SK-N-SH (cell line): ENCODE results near the gene HOXD13. TPM values are rescaled to one million over a fixed set of nuclear protein-coding genes. Genes with fewer than 3 reads are reported as not detected.

Experiments used
- CTCF ChIA-PET: fragments of 300-600, 350-600 bp; formaldehyde crosslinking; extraction: SDS; loops from one replicate; lab custom pipeline; 2021; lab: Yijun Ruan, JAX
- POLR2A ChIA-PET: fragments of 350-600 bp; sonication (Branson Sonifier 250); formaldehyde crosslinking; extraction: SDS; loops from one replicate; lab custom pipeline; 2020; ENCODE audit warnings: antibody characterized with exemption, inconsistent platforms; lab: Yijun Ruan, JAX
- DNase-seq: peaks from one replicate; pipeline ENCODE4 v3.0.0; 2012
- H2AFZ ChIP-seq: fragments of 200-600 bp; sonication (generic); 2 replicates; pipeline ENCODE4 v1.8.1; 2016; ENCODE audit warnings: antibody characterized with exemption, mild to moderate bottlenecking, low read depth
- H3F3A ChIP-seq: fragments of 200-600 bp; sonication (generic); replicated peaks from 2 replicates; pipeline ENCODE3; 2016; ENCODE audit warnings: antibody characterized with exemption, mild to moderate bottlenecking; ENCODE audit not compliant: insufficient read depth
- H3K27ac ChIP-seq, 2 experiments: fragments of 200-500 bp in 1 of 2; fragments of 200-600 bp in 1 of 2; sonication (Bioruptor generic) in 1 of 2; sonication (generic), shearing (Covaris generic) in 1 of 2; 2 replicates each; pipeline versions ENCODE4 v1.5.1 to v1.6.1; 2014 to 2016; ENCODE audit warnings: low read depth in 2 of 2, inconsistent platforms in 1 of 2, low read length in 1 of 2, mild to moderate bottlenecking in 1 of 2, mixed read lengths in 1 of 2
- H3K27me3 ChIP-seq: fragments of 200-600 bp; sonication (generic), shearing (Covaris generic); 2 replicates; pipeline ENCODE4 v1.6.1; 2016; ENCODE audit warnings: mixed run types; ENCODE audit not compliant: insufficient read depth
- H3K36me3 ChIP-seq, 2 experiments: fragments of 200-500 bp in 1 of 2; fragments of 200-600 bp in 1 of 2; sonication (Bioruptor generic) in 1 of 2; sonication (generic) in 1 of 2; replicated peaks in 1 of 2; 2 replicates each; pipeline versions ENCODE3 to v1.5.1; 2014 to 2016; ENCODE audit warnings: low read length in 1 of 2, mild to moderate bottlenecking in 1 of 2; ENCODE audit not compliant: insufficient read depth in 2 of 2, control insufficient read depth in 1 of 2
- H3K4me1 ChIP-seq, 2 experiments: fragments of 200-500 bp in 1 of 2; fragments of 200-600 bp in 1 of 2; sonication (Bioruptor generic) in 1 of 2; sonication (generic), shearing (Covaris generic) in 1 of 2; 2 replicates each; pipeline versions ENCODE4 v1.5.1 to v1.6.1; 2014 to 2016; ENCODE audit warnings: low read depth in 1 of 2, low read length in 1 of 2, mixed run types in 1 of 2; ENCODE audit not compliant: insufficient read depth in 2 of 2, control insufficient read depth in 1 of 2
- H3K4me2 ChIP-seq: fragments of 200-600 bp; sonication (generic), shearing (Covaris generic); 2 replicates; pipeline ENCODE4 v1.6.1; 2017; ENCODE audit warnings: mixed run types
- H3K4me3 ChIP-seq, 2 experiments: fragments of 200-500 bp in 1 of 2; fragments of 200-600 bp in 1 of 2; sonication (Bioruptor generic) in 1 of 2; sonication (generic), shearing (Covaris generic) in 1 of 2; 2 replicates each; pipeline versions ENCODE4 v1.5.1 to v1.8.1; 2014 to 2016; ENCODE audit warnings: low read depth in 2 of 2, inconsistent platforms in 1 of 2, low read length in 1 of 2, mild to moderate bottlenecking in 1 of 2, mixed read lengths in 1 of 2, moderate library complexity in 1 of 2
- H3K79me2 ChIP-seq: fragments of 200-600 bp; sonication (generic); 2 replicates; pipeline ENCODE4 v1.8.1; 2017; ENCODE audit warnings: mild to moderate bottlenecking; ENCODE audit not compliant: insufficient read depth
- H3K9ac ChIP-seq: fragments of 200-600 bp; sonication (generic); 2 replicates; pipeline ENCODE4 v1.6.1; 2017; ENCODE audit warnings: mixed run types
- H3K9me2 ChIP-seq: fragments of 200-600 bp; sonication (generic); 2 replicates; pipeline ENCODE4 v1.6.1; 2017; ENCODE audit warnings: mixed run types
- H3K9me3 ChIP-seq: fragments of 200-600 bp; sonication (generic); 2 replicates; pipeline ENCODE4 v1.6.1; 2017; ENCODE audit warnings: mixed run types, mild to moderate bottlenecking, moderate library complexity
- H4K20me1 ChIP-seq: fragments of 200-600 bp; sonication (generic); 2 replicates; pipeline ENCODE4 v1.6.1; 2017; ENCODE audit warnings: mild to moderate bottlenecking, mixed run types; ENCODE audit not compliant: insufficient read depth
- ELF1 ChIP-seq: IDR thresholded peaks from 2 replicates; pipeline ENCODE4 v1.4.0; 2012
- EP300 ChIP-seq, 2 experiments: IDR thresholded peaks; 2 replicates each; pipeline versions ENCODE4 v1.4.0 to v1.6.1; 2012; ENCODE audit warnings: borderline replicate concordance in 1 of 2, low read depth in 1 of 2, low read length in 1 of 2
- EZH2phosphoT487 ChIP-seq: fragments of 200-600 bp; sonication (generic); IDR thresholded peaks from 2 replicates; pipeline ENCODE4 v1.6.1; 2017; ENCODE audit warnings: low read depth, mixed run types, mild to moderate bottlenecking, antibody characterized with exemption, moderate library complexity, borderline replicate concordance
- FOSL2 ChIP-seq: IDR thresholded peaks from 2 replicates; pipeline ENCODE4 v1.4.0; 2012; ENCODE audit warnings: low read depth, mild to moderate bottlenecking, moderate library complexity, borderline replicate concordance
- FOXJ3 ChIP-seq: sonication (generic); formaldehyde crosslinking; IDR thresholded peaks from 2 replicates; pipeline ENCODE4 v1.5.1; 2020; ENCODE audit warnings: mild to moderate bottlenecking, missing genetic modification reagents
- FOXM1 ChIP-seq: IDR thresholded peaks from 2 replicates; pipeline ENCODE4 v1.4.0; 2012; ENCODE audit warnings: low read depth, mild to moderate bottlenecking
- GABPA ChIP-seq: IDR thresholded peaks from 2 replicates; pipeline ENCODE4 v1.4.0; 2012; ENCODE audit warnings: low read depth, mild to moderate bottlenecking
- JUND ChIP-seq: IDR thresholded peaks from 2 replicates; pipeline ENCODE4 v1.4.0; 2012
- MEF2A ChIP-seq: IDR thresholded peaks from 2 replicates; pipeline ENCODE4 v1.4.0; 2012; ENCODE audit warnings: low read depth, borderline replicate concordance
- MXI1 ChIP-seq: IDR thresholded peaks from 2 replicates; pipeline ENCODE4 v1.6.1; 2012; ENCODE audit warnings: mild to moderate bottlenecking, low read depth, low read length, improper control_type of control experiment
- NFIC ChIP-seq: IDR thresholded peaks from 2 replicates; pipeline ENCODE4 v1.4.0; 2012; ENCODE audit warnings: borderline replicate concordance
- RCOR1 ChIP-seq: fragments of 150-350 bp; IDR thresholded peaks from 2 replicates; pipeline ENCODE4 v1.6.1; 2017; ENCODE audit warnings: antibody characterized with exemption, low read length
- REST ChIP-seq: IDR thresholded peaks from 2 replicates; pipeline ENCODE4 v1.6.1; 2012; ENCODE audit warnings: mild to moderate bottlenecking, low read depth, low read length, moderate library complexity
- RFX5 ChIP-seq: IDR thresholded peaks from 2 replicates; pipeline ENCODE4 v1.6.1; 2012; ENCODE audit warnings: mild to moderate bottlenecking, improper control_type of control experiment, low read length
- RXRA ChIP-seq: IDR thresholded peaks from 2 replicates; pipeline ENCODE4 v1.4.0; 2012; ENCODE audit warnings: low read depth, mild to moderate bottlenecking, borderline replicate concordance
- SMC3 ChIP-seq: IDR thresholded peaks from 2 replicates; pipeline ENCODE4 v1.6.1; 2012; ENCODE audit warnings: low read depth, low read length, improper control_type of control experiment
- TAF1 ChIP-seq: IDR thresholded peaks from 2 replicates; pipeline ENCODE4 v1.6.1; 2012; ENCODE audit warnings: low read depth, mild to moderate bottlenecking, low read length, moderate library complexity, borderline replicate concordance
- TCF12 ChIP-seq: IDR thresholded peaks from 2 replicates; pipeline ENCODE4 v1.4.0; 2012
- TEAD4 ChIP-seq: IDR thresholded peaks from 2 replicates; pipeline ENCODE4 v1.4.0; 2012; ENCODE audit warnings: mild to moderate bottlenecking, borderline replicate concordance; ENCODE audit not compliant: insufficient read depth
- ZBTB33 ChIP-seq: IDR thresholded peaks from 2 replicates; pipeline ENCODE4 v1.4.0; 2012; ENCODE audit warnings: low read depth, borderline replicate concordance
- WGBS: methylation state at CpG from one replicate; pipeline ENCODE4 v1.1.6; 2017; ENCODE audit warnings: low lambda C conversion rate; 5-methylcytosine and 5-hydroxymethylcytosine counted together
- polyA plus RNA-seq, 3 experiments: library from polyadenylated mRNA; depleted of rRNA; stranded (reverse); fragments of >200 nt; gene quantifications; 2 replicates each; pipeline ENCODE4 v1.2.3, GENCODE V29; 2012
- TF ChIP-seq, protein P1 (sequence below): IDR thresholded peaks from 2 replicates; pipeline ENCODE4 v1.4.0; 2012; ENCODE audit warnings: low read depth
- TF ChIP-seq, protein P2 (sequence below): fragments of 200-600 bp; sonication (generic); IDR thresholded peaks from 2 replicates; pipeline ENCODE4 v1.6.1; 2017; ENCODE audit warnings: antibody characterized with exemption, mild to moderate bottlenecking, moderate library complexity
- TF ChIP-seq, protein P3 (sequence below): fragments of 150-350 bp; IDR thresholded peaks from 2 replicates; pipeline ENCODE4 v1.6.1; 2017; ENCODE audit warnings: antibody characterized with exemption, low read length, low read depth, borderline replicate concordance

Gene HOXD13
- polyA plus RNA-seq, 1 of the 3 experiments (the other 2 are of a cell fraction), result not detected

GRCh38 chr2:176126929-176127773 is 34.6 kb downstream of the HOXD13 start:
- Histone ChIP-seq H3K27ac (no peak overlapping the region; a peak in 1 of 4 replicates), H3K36me3 (no peaks in the 10 kb centered on the region), H2AFZ (0 out of 2 replicates have a peak overlapping the region, but pooled peaks have one; percentile 2), H3K79me2 (peaks cover 10% of the 10 kb centered on the region), H3K9ac (no peak overlapping the region), H4K20me1 (no peaks in the 10 kb centered on the region), H3K9me2 (no peaks in the 10 kb centered on the region), H3K4me3 (peak overlapping the region; percentile 19 to 25; a peak in 1 of 4 replicates), H3K9me3 (no peaks in the 10 kb centered on the region), H3K27me3 (no peaks in the 10 kb centered on the region; the same call in 1 of the 2 replicates), H3F3A (peaks cover 11% of the 10 kb centered on the region), H3K4me2 (0 out of 2 replicates have a peak overlapping the region, but pooled peaks have one; percentile 37), H3K4me1 (peaks cover 4 to 20% of the 10 kb centered on the region in 2 experiments; a peak in 3 of 4 replicates)
- peak; percentile 63 for DNase-seq
- ChIA-PET CTCF (interaction anchor here (0.6 to 26.1 kb wide), 71 partner anchors 13 to 1780 kb away, joined by 3 to 1047 read pairs (median 5); partner anchors contain the start of gene HOXD10), POLR2A (interaction anchor here (0.7 to 1.3 kb wide), 6 partner anchors 9 to 1022 kb away, joined by 3 to 6 read pairs (median 4); no protein-coding TSS in a partner anchor)
- 17% methylated on average over 13 of the region's 13 CpGs for WGBS
- TF ChIP-seq ELF1, result no peak
- TF ChIP-seq FOSL2, result no peak
- no peak for TF ChIP-seq MXI1
- TF ChIP-seq, protein P1, sequence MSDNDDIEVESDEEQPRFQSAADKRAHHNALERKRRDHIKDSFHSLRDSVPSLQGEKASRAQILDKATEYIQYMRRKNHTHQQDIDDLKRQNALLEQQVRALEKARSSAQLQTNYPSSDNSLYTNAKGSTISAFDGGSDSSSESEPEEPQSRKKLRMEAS, result no peak
- TF ChIP-seq RXRA, result no peak
- TF ChIP-seq SMC3, result peak; percentile 72
- TF ChIP-seq TCF12, result 0 out of 2 replicates have a peak, but pooled peaks have one; percentile 8
- no peak for TF ChIP-seq GABPA
- no peak for TF ChIP-seq RFX5
- no peak for TF ChIP-seq FOXJ3 (CRISPR knock-in tag)
- TF ChIP-seq MEF2A, result no peak
- no peak for TF ChIP-seq TAF1
- TF ChIP-seq TEAD4, result no peak
- no peak for TF ChIP-seq JUND
- 0 out of 2 replicates have a peak, but pooled peaks have one; percentile 7 for TF ChIP-seq RCOR1
- TF ChIP-seq NFIC, result no peak
- TF ChIP-seq REST, result no peak
- TF ChIP-seq FOXM1, result no peak
- TF ChIP-seq, protein P2, sequence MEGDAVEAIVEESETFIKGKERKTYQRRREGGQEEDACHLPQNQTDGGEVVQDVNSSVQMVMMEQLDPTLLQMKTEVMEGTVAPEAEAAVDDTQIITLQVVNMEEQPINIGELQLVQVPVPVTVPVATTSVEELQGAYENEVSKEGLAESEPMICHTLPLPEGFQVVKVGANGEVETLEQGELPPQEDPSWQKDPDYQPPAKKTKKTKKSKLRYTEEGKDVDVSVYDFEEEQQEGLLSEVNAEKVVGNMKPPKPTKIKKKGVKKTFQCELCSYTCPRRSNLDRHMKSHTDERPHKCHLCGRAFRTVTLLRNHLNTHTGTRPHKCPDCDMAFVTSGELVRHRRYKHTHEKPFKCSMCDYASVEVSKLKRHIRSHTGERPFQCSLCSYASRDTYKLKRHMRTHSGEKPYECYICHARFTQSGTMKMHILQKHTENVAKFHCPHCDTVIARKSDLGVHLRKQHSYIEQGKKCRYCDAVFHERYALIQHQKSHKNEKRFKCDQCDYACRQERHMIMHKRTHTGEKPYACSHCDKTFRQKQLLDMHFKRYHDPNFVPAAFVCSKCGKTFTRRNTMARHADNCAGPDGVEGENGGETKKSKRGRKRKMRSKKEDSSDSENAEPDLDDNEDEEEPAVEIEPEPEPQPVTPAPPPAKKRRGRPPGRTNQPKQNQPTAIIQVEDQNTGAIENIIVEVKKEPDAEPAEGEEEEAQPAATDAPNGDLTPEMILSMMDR, result peak; percentile 97
- no peak; a peak in 1 of 4 replicates for TF ChIP-seq EP300 (IDR thresholded peaks at IDR 0.05; ENCODE audit: borderline replicate concordance in 1 of 2, low read depth in 1 of 2, low read length in 1 of 2)
- TF ChIP-seq ZBTB33, result no peak
- TF ChIP-seq, protein P3, sequence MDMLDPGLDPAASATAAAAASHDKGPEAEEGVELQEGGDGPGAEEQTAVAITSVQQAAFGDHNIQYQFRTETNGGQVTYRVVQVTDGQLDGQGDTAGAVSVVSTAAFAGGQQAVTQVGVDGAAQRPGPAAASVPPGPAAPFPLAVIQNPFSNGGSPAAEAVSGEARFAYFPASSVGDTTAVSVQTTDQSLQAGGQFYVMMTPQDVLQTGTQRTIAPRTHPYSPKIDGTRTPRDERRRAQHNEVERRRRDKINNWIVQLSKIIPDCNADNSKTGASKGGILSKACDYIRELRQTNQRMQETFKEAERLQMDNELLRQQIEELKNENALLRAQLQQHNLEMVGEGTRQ, result no peak
- TF ChIP-seq EZH2phosphoT487, result no peak
